Measurements from ENCODE around the gene TDRD6. TPM values are rescaled to one million over a fixed set of nuclear protein-coding genes. Genes with fewer than 3 reads are reported as not detected.

Gene TDRD6
- total RNA-seq, 1 donor from 2014 or later = 1.0 TPM

DNA sequence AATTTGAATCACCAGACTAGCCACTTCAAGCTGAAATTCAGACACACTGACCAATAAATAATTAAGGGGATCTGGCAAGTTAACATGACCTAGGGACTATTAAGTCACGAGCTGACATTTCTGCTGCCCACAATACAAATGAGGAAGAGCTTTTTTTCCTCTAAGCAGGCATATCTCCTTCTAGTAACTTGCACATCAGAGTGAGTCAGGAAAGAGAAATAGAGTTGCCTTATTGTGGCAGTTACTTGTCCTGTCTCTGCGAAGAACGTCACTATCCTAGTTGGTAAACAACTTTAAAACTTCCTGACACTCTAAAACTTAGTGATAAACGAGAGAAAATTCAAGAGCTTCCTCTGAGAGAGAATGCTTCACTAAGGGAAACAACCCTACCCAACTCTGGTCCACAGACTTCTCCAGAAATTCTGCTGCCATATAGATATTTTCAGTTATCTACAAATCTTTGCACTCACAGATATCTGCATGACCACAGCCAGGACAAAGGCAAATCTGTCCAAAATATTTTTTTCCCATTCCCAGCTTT, 43.3 kb downstream of the TDRD6 start:
- DNase-seq = no peak
- peak; percentile 70 for ATAC-seq
- no peak for TF ChIP-seq CTCF (IDR thresholded peaks at IDR 0.05)
- H3K9me3 ChIP-seq = no peaks in the 10 kb centered on the region
- intact Hi-C loops (cut with DNase I) = no loop called here
- peaks cover 16% of the 10 kb centered on the region for H3K27me3 ChIP-seq
- no peaks in the 10 kb centered on the region for H3K36me3 ChIP-seq
- H3K4me3 ChIP-seq = no peak overlapping the region
- H3K27ac ChIP-seq = peak overlapping the region; percentile 14
- peaks cover 10% of the 10 kb centered on the region for H3K4me1 ChIP-seq

- DNase-seq = no peak
- no peak for TF ChIP-seq CTCF (IDR thresholded peaks at IDR 0.05)
- intact Hi-C loops (cut with DNase I) = no loop called here
- H3K4me1 ChIP-seq = peaks cover 10% of the 10 kb centered on the region
- no peak for ATAC-seq
- H3K27ac ChIP-seq = no peak overlapping the region
- H3K4me3 ChIP-seq = no peak overlapping the region
- no peaks in the 10 kb centered on the region for H3K9me3 ChIP-seq
- H3K27me3 ChIP-seq = peaks cover 32% of the 10 kb centered on the region
- H3K36me3 ChIP-seq = no peaks in the 10 kb centered on the region
Observed at GRCh38 chr6:46733341-46733801, 45.7 kb downstream of the TDRD6 start.

- Histone ChIP-seq H3K9me3 (no peaks in the 10 kb centered on the region), H3K4me1 (peaks cover 10% of the 10 kb centered on the region), H3K27ac (peak within 1 kb of the TSS; percentile 58), H3K36me3 (no peaks in the 10 kb centered on the region), H3K4me3 (peak within 1 kb of the TSS; percentile 55), H3K27me3 (peaks cover 32% of the 10 kb centered on the region)
- ATAC-seq (peak; percentile 73), DNase-seq (peak; percentile 71)
- intact Hi-C loops (cut with DNase I) = no loop called here
- no peak for TF ChIP-seq CTCF (IDR thresholded peaks at IDR 0.05)
Observed at GRCh38 chr6:46734867-46735719, 47.4 kb downstream of the TDRD6 start, which contains the start of gene PLA2G7. Gene PLA2G7 (minus strand): TSS chr6:46735375. CDS start chr6:46722891, 12,484 bp downstream.

DNA sequence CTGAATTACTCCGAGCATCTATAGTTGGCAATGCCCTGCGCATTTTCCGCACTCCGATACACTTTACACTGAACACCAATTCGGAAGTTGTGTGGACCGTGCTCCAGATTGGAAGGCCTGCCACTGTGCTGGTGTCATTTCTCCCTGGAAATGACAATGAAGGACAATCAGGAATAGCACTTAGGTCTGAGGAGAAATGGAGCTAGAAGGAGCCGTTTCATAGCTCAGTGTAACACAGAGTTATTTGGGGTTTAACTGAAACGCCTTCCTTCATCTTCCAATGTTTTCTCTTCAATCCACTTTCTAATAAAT, 48.0 kb downstream of the TDRD6 start:
- intact Hi-C loops (cut with DNase I) = no loop called here
- Histone ChIP-seq H3K27ac (peak overlapping the region; percentile 58), H3K4me3 (peak overlapping the region; percentile 55), H3K27me3 (peaks cover 32% of the 10 kb centered on the region), H3K4me1 (peaks cover 10% of the 10 kb centered on the region), H3K9me3 (no peaks in the 10 kb centered on the region), H3K36me3 (no peaks in the 10 kb centered on the region)
- DNase-seq (no peak), ATAC-seq (no peak)
- TF ChIP-seq CTCF (IDR thresholded peaks at IDR 0.05) = no peak

DNA sequence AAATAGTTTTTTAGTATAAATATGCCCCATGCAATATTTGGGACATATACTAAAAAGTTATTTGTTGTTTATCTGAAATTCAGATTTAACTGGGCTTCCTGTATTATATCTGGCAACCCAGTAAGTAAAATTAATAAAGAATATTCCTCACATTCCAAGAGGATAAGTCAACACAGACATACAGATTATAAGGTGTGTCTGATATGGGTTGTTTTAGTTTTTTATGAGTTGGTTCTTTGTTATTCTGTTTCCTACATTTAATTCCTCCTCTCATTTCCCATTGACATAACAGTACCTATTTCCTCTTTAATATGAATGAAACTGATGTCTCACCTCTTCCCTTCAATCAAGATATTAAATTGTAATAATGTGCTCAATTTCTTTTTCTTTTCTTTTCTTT, 49.2 kb downstream of the TDRD6 start:
- no peak overlapping the region for H3K27ac ChIP-seq
- H3K9me3 ChIP-seq = no peaks in the 10 kb centered on the region
- intact Hi-C loops (cut with DNase I) = no loop called here
- peaks cover 32% of the 10 kb centered on the region for H3K27me3 ChIP-seq
- DNase-seq = no peak
- no peaks in the 10 kb centered on the region for H3K36me3 ChIP-seq
- no peak overlapping the region for H3K4me3 ChIP-seq
- H3K4me1 ChIP-seq = peaks cover 10% of the 10 kb centered on the region
- no peak for TF ChIP-seq CTCF (IDR thresholded peaks at IDR 0.05)
- no peak for ATAC-seq
